Measurements from ENCODE around the gene ANXA11.
"Not testable (repeated sequence)": the region's sequence is repeated elsewhere in the genome, so short reads cannot be mapped to it uniquely, and the experiment has no call there.

ANXA11 gene

GRCh38 chr10:80205477-80206276 lies at the start of gene ANXA11:
ANXA11 (minus strand) TSS chr10:80205537; CDS start chr10:80172861, 32,676 bp downstream.
- peaks cover 44 to 50% of the 10 kb centered on the region in 2 experiments for H3K4me1 ChIP-seq (ENCODE audit: control insufficient read depth in 1 of 2, insufficient read depth in 1 of 2, low read depth in 1 of 2, low read length in 1 of 2)

GRCh38 chr10:80254726-80255125 lies 49.4 kb upstream of the ANXA11 start:
- H3K9me3 ChIP-seq; H3K36me3 ChIP-seq; H3K27me3 ChIP-seq; H3K4me3 ChIP-seq (ENCODE audit: low read depth in 1 of 2, low read length in 1 of 2): not testable (repeated sequence)
- Histone ChIP-seq H3K4me1 (ENCODE audit: control insufficient read depth in 1 of 2, insufficient read depth in 1 of 2, low read depth in 1 of 2, low read length in 1 of 2) (peaks cover 43 to 52% of the 10 kb centered on the region in 2 experiments), H3K27ac (peak overlapping the region; percentile 84)

More at GRCh38 chr10:80205477-80206276, at the start of gene ANXA11:
- Histone ChIP-seq H3K9me3 (no peaks in the 10 kb centered on the region), H3K27ac (peak within 1 kb of the TSS; percentile 91), H3K36me3 (peaks cover 3% of the 10 kb centered on the region), H3K27me3 (no peaks in the 10 kb centered on the region), H3K4me3 (ENCODE audit: low read depth in 1 of 2, low read length in 1 of 2) (peak within 1 kb of the TSS; percentile 88 to 93)
- no peak for TF ChIP-seq CTCF (IDR thresholded peaks at IDR 0.05)

- peak overlapping the region; percentile 84 for H3K27ac ChIP-seq
- not testable (repeated sequence) for H3K36me3 ChIP-seq, H3K27me3 ChIP-seq, H3K9me3 ChIP-seq
- peak overlapping the region; percentile 26 to 41 for H3K4me3 ChIP-seq (ENCODE audit: low read depth in 1 of 2, low read length in 1 of 2)
- peaks cover 44 to 52% of the 10 kb centered on the region in 2 experiments for H3K4me1 ChIP-seq (ENCODE audit: control insufficient read depth in 1 of 2, insufficient read depth in 1 of 2, low read depth in 1 of 2, low read length in 1 of 2)
Observed at GRCh38 chr10:80253963-80254271, 48.6 kb upstream of the ANXA11 start.

- Histone ChIP-seq H3K9me3 (no peaks in the 10 kb centered on the region), H3K27me3 (no peaks in the 10 kb centered on the region), H3K36me3 (no peaks in the 10 kb centered on the region), H3K4me1 (ENCODE audit: control insufficient read depth in 1 of 2, insufficient read depth in 1 of 2, low read depth in 1 of 2, low read length in 1 of 2) (peaks cover 48 to 52% of the 10 kb centered on the region in 2 experiments), H3K4me3 (ENCODE audit: low read depth in 1 of 2, low read length in 1 of 2) (peak overlapping the region; percentile 40 to 41), H3K27ac (peak overlapping the region; percentile 84)
- no peak for TF ChIP-seq CTCF (IDR thresholded peaks at IDR 0.05)
Observed at GRCh38 chr10:80253266-80253962, 48.1 kb upstream of the ANXA11 start.

GRCh38 chr10:80252296-80252887 lies 47.1 kb upstream of the ANXA11 start:
- H3K27me3 ChIP-seq: no peaks in the 10 kb centered on the region
- no peak for TF ChIP-seq CTCF (IDR thresholded peaks at IDR 0.05)
- H3K36me3 ChIP-seq: no peaks in the 10 kb centered on the region
- H3K4me1 ChIP-seq (ENCODE audit: control insufficient read depth in 1 of 2, insufficient read depth in 1 of 2, low read depth in 1 of 2, low read length in 1 of 2): peaks cover 48 to 52% of the 10 kb centered on the region in 2 experiments
- peak overlapping the region; percentile 84 for H3K27ac ChIP-seq
- peak overlapping the region; percentile 40 to 41 for H3K4me3 ChIP-seq (ENCODE audit: low read depth in 1 of 2, low read length in 1 of 2)
- H3K9me3 ChIP-seq: no peaks in the 10 kb centered on the region

GRCh38 chr10:80251703-80252280 lies 46.5 kb upstream of the ANXA11 start:
- H3K4me3 ChIP-seq (ENCODE audit: low read depth in 1 of 2, low read length in 1 of 2): peak overlapping the region in 1 of 2 experiments; percentile 40
- H3K36me3 ChIP-seq, H3K27me3 ChIP-seq, H3K9me3 ChIP-seq: not testable (repeated sequence)
- peaks cover 46 to 50% of the 10 kb centered on the region in 2 experiments for H3K4me1 ChIP-seq (ENCODE audit: control insufficient read depth in 1 of 2, insufficient read depth in 1 of 2, low read depth in 1 of 2, low read length in 1 of 2)
- peak overlapping the region; percentile 84 for H3K27ac ChIP-seq

GRCh38 chr10:80250399-80250798 lies 45.1 kb upstream of the ANXA11 start:
- not testable (repeated sequence) for H3K4me3 ChIP-seq (ENCODE audit: low read depth in 1 of 2, low read length in 1 of 2); H3K9me3 ChIP-seq; H3K27me3 ChIP-seq; H3K27ac ChIP-seq; H3K36me3 ChIP-seq
- H3K4me1 ChIP-seq (ENCODE audit: control insufficient read depth in 1 of 2, insufficient read depth in 1 of 2, low read depth in 1 of 2, low read length in 1 of 2): peaks cover 34 to 36% of the 10 kb centered on the region in 2 experiments

GRCh38 chr10:80249906-80250305 lies 44.6 kb upstream of the ANXA11 start:
- not testable (repeated sequence) for H3K36me3 ChIP-seq; H3K4me3 ChIP-seq (ENCODE audit: low read depth in 1 of 2, low read length in 1 of 2); H3K9me3 ChIP-seq; H3K27me3 ChIP-seq
- peaks cover 33 to 34% of the 10 kb centered on the region in 2 experiments for H3K4me1 ChIP-seq (ENCODE audit: control insufficient read depth in 1 of 2, insufficient read depth in 1 of 2, low read depth in 1 of 2, low read length in 1 of 2)
- H3K27ac ChIP-seq: peak overlapping the region; percentile 38

- H3K9me3 ChIP-seq; H3K4me3 ChIP-seq (ENCODE audit: low read depth in 1 of 2, low read length in 1 of 2); H3K27me3 ChIP-seq; H3K27ac ChIP-seq; H3K36me3 ChIP-seq: not testable (repeated sequence)
- peaks cover 16 to 17% of the 10 kb centered on the region in 2 experiments for H3K4me1 ChIP-seq (ENCODE audit: control insufficient read depth in 1 of 2, insufficient read depth in 1 of 2, low read depth in 1 of 2, low read length in 1 of 2)
Observed at GRCh38 chr10:80247611-80248010, 42.3 kb upstream of the ANXA11 start.

- not testable (repeated sequence) for H3K36me3 ChIP-seq; H3K4me3 ChIP-seq (ENCODE audit: low read depth in 1 of 2, low read length in 1 of 2); H3K27ac ChIP-seq; H3K4me1 ChIP-seq (ENCODE audit: control insufficient read depth in 1 of 2, insufficient read depth in 1 of 2, low read depth in 1 of 2, low read length in 1 of 2); H3K27me3 ChIP-seq; H3K9me3 ChIP-seq
Observed at GRCh38 chr10:80244371-80244770, 39.0 kb upstream of the ANXA11 start.
